ENCODE data around the gene PRPS1L1.

The PRPS1L1 gene

DNA sequence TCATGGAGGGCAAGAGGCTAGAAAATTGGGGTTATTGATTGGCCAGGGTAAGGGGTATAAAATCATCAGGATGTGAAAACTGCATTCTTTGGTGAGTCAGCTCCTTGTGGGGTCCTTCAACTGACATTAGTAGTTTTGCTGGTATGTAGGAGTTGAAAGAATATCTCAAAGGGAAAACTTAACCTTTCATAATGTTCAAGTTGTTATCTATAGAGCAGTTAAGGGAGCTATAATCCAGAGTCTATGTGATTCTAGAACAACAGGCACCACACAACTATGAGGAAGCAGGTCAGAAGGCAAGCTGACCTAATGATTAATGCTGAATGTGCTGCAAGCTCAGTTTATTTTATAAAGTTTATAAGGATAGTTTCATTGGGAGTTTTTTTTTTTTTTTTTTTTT lies 13.7 kb downstream of the PRPS1L1 start:
- Histone ChIP-seq H3K4me1 (ENCODE audit: control insufficient read depth in 1 of 2, insufficient read depth in 1 of 2, low read depth in 1 of 2, low read length in 1 of 2) (no peaks in the 10 kb centered on the region), H3K4me3 (ENCODE audit: low read depth in 1 of 2, low read length in 1 of 2) (no peak overlapping the region), H3K27ac (no peak overlapping the region), H3K36me3 (no peaks in the 10 kb centered on the region), H3K27me3 (no peaks in the 10 kb centered on the region), H3K9me3 (no peaks in the 10 kb centered on the region)
- TF ChIP-seq, protein P1, sequence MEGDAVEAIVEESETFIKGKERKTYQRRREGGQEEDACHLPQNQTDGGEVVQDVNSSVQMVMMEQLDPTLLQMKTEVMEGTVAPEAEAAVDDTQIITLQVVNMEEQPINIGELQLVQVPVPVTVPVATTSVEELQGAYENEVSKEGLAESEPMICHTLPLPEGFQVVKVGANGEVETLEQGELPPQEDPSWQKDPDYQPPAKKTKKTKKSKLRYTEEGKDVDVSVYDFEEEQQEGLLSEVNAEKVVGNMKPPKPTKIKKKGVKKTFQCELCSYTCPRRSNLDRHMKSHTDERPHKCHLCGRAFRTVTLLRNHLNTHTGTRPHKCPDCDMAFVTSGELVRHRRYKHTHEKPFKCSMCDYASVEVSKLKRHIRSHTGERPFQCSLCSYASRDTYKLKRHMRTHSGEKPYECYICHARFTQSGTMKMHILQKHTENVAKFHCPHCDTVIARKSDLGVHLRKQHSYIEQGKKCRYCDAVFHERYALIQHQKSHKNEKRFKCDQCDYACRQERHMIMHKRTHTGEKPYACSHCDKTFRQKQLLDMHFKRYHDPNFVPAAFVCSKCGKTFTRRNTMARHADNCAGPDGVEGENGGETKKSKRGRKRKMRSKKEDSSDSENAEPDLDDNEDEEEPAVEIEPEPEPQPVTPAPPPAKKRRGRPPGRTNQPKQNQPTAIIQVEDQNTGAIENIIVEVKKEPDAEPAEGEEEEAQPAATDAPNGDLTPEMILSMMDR (IDR thresholded peaks at IDR 0.05): no peak

GRCh38 chr7:18004372-18004771 lies 23.3 kb downstream of the PRPS1L1 start:
- no peak overlapping the region for H3K4me3 ChIP-seq (ENCODE audit: low read depth in 1 of 2, low read length in 1 of 2)
- H3K27ac ChIP-seq: no peak overlapping the region
- H3K4me1 ChIP-seq (ENCODE audit: control insufficient read depth in 1 of 2, insufficient read depth in 1 of 2, low read depth in 1 of 2, low read length in 1 of 2): no peaks in the 10 kb centered on the region
- no peaks in the 10 kb centered on the region for H3K9me3 ChIP-seq
- H3K36me3 ChIP-seq: no peaks in the 10 kb centered on the region
- H3K27me3 ChIP-seq: no peaks in the 10 kb centered on the region
- TF ChIP-seq, protein P1 (IDR thresholded peaks at IDR 0.05): no peak

GRCh38 chr7:18003286-18003994 lies 24.2 kb downstream of the PRPS1L1 start:
- TF ChIP-seq, protein P1 (IDR thresholded peaks at IDR 0.05): no peak
- no peaks in the 10 kb centered on the region for H3K27me3 ChIP-seq

GRCh38 chr7:17998692-17999091 lies 29.0 kb downstream of the PRPS1L1 start:
- H3K4me3 ChIP-seq (ENCODE audit: low read depth in 1 of 2, low read length in 1 of 2): no peak overlapping the region
- TF ChIP-seq, protein P1 (IDR thresholded peaks at IDR 0.05): no peak

More at GRCh38 chr7:18003286-18003994, 24.2 kb downstream of the PRPS1L1 start:
- H3K9me3 ChIP-seq: no peaks in the 10 kb centered on the region
- no peaks in the 10 kb centered on the region for H3K36me3 ChIP-seq
- H3K4me1 ChIP-seq (ENCODE audit: control insufficient read depth in 1 of 2, insufficient read depth in 1 of 2, low read depth in 1 of 2, low read length in 1 of 2): no peaks in the 10 kb centered on the region
- no peak overlapping the region for H3K27ac ChIP-seq
- H3K4me3 ChIP-seq (ENCODE audit: low read depth in 1 of 2, low read length in 1 of 2): no peak overlapping the region

DNA sequence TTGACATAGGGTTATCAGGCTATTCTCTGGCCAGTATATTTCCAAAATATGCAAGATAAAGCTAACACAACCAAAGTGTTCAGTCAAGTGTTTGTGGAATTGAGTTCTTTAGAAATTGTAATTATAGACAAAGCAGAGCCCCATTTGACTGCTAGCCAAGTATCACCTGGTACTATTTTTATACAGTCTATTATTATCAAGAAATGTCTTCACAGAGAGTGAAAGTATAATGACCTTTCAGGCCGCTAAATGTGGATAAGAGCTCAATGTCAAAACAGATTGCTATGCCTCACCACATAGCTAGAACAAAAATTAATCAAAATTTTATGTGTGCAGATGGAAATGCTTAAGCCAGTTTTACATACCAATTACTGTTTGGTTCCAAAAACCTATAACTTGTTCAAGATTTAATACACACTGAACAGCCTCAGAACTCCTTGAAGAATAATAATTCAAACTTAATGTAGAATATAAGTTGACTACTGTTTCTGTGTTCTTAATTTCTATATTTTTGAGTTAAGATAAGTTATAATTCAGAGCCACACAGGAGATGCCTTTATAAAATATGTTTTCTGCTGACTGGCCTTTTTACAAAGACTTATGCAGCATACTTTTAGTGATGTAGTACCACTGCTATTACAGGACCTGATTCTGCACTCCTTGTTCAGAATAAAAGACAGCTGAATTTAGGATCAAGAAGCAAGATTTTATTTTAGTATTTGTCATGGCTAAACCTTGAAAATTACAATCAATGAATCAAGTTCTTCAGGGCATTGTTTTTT lies 31.0 kb downstream of the PRPS1L1 start:
- H3K4me3 ChIP-seq (ENCODE audit: low read depth in 1 of 2, low read length in 1 of 2): no peak overlapping the region
- H3K27ac ChIP-seq: no peak overlapping the region
- H3K36me3 ChIP-seq: no peaks in the 10 kb centered on the region
- no peaks in the 10 kb centered on the region for H3K4me1 ChIP-seq (ENCODE audit: control insufficient read depth in 1 of 2, insufficient read depth in 1 of 2, low read depth in 1 of 2, low read length in 1 of 2)
- H3K9me3 ChIP-seq: no peaks in the 10 kb centered on the region
- no peaks in the 10 kb centered on the region for H3K27me3 ChIP-seq
- TF ChIP-seq, protein P1 (IDR thresholded peaks at IDR 0.05): no peak

More at GRCh38 chr7:17998692-17999091, 29.0 kb downstream of the PRPS1L1 start:
- Histone ChIP-seq H3K36me3 (no peaks in the 10 kb centered on the region), H3K27me3 (no peaks in the 10 kb centered on the region), H3K9me3 (no peaks in the 10 kb centered on the region), H3K27ac (no peak overlapping the region), H3K4me1 (ENCODE audit: control insufficient read depth in 1 of 2, insufficient read depth in 1 of 2, low read depth in 1 of 2, low read length in 1 of 2) (no peaks in the 10 kb centered on the region)
